HG03457 (cell line): Measurements from ENCODE around the gene TRABD2B.

Experiments
- ATAC-seq: cut with Tn5 transposase; IDR thresholded peaks from one replicate; pipeline ENCODE4 v1.9.1; 2021; ENCODE audit warnings: moderate number of reproducible peaks; ENCODE audit not compliant: unreplicated experiment

TRABD2B gene

DNA sequence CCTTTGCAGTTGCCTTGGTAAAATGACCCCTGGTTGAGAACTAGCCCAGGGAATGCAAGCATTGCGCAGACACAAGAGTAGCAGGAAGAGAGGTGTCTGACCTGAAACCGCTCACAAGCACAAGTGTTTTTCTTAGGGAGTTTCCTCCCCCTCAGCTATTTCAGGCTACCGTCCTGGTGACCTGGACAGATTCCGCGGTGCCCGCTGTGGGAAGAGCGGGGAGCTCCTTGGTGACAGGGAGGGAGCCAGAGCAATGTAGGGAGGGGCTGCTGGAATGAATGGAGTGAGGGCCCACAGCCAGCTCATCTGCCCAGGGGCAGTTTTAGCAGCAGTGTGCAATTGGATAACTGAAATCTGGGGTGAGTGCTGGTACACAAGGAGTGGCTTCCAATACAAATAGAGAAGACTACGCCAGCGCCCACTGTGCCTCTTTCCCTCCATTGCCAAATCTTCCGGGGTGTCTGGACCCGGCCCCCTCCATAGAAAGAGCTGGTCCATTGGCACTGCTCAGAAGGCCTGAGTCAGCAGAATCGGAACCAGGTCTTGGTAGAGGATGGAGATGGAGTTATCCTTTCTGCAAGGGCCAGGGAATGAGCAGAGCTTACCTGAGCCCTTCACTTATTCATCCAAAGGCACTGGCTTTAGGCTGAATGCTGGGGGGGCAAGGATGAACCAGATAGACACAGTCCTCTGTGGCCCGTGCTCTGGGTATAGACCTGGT is 82.8 kb downstream of the TRABD2B start:
- ATAC-seq = no peak

DNA sequence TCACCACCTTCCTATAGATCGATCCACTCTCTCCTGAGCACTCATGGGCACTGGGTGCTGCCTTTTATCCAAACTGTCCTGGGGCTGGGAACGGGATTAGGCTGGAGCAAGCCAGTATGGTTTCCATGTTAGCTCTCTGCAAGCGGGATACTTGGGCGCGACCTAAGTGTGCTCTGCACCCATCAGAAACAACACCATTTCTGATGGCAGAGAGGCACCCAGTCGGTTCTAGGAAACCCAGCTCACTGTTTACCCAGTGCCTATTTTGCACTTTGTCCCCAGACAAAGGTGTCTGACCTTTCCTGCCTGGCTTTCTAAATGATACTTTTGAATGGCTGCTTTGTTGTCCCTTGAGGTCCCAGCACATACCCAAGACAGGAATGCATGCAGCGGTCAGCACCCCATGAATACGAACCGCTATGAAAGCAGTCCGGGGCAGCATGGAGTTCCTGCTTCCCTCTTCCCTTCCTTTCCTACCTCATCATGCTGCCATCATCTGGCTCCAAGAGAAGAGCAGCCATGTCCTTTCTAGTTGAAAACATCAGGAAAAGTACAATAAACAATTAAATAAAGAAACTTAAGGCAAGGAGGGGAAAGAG is 83.9 kb downstream of the TRABD2B start:
- ATAC-seq = no peak

GRCh38 chr1:47912756-47913155 is 84.4 kb downstream of the TRABD2B start:
- ATAC-seq = no peak

GRCh38 chr1:47911892-47912291 is 85.3 kb downstream of the TRABD2B start:
- ATAC-seq = no peak

- no peak for ATAC-seq
Measured at GRCh38 chr1:47911424-47911823, 85.8 kb downstream of the TRABD2B start.

- ATAC-seq = no peak
Measured at GRCh38 chr1:47908258-47908657, 88.9 kb downstream of the TRABD2B start.

- ATAC-seq = no peak
Measured at GRCh38 chr1:47907177-47907528, 90.0 kb downstream of the TRABD2B start.

DNA sequence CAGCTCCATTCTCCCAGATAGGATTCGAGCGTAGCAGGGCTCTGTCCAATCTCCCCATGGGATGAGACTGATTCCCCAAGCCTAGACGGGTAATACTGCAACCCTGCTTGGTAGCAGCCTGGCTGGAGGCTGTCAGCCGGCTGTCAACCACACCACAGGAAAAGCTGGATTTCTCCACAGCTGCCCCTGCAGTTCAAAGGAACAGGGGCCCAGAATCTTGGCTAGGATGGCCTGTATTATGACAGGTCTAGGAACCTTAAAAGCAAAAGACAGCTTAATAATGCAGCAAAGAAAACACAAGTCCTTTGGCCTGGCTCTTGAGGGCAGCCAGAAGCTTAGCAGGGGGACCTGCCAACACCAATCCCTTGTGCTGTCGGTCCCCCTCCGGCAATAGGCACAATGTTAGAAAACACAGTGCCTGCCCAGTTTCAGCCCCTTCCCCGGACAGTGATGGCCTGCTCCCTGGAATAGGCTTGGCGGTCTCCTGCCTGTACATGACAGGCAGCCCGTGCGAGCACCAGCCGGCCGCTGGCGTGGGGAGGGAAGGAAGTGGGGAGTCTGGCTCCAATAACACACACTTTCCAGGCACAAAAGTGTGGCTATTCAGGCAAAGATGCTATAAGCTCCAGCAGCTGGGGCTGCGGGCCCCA is 90.5 kb downstream of the TRABD2B start:
- no peak for ATAC-seq

DNA sequence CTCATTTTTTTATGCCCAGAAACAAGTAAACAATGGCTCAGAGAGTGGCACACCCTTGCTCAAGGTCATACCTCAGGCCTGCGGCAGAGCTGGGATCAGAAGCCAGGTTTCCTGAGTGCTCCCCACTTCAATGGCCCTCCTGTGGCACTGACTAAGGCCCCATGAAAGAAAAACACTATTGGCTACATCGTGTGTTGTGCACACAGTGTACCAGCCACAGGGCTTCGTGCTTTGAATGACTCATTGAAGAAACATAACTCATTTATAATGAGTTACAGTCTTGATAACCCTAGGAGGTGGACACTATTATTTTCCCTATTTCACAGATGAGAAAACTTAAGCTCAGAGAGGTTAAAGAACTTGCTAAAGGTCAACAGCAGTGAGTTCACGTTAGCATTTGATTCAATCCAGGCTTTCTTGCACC is 91.2 kb downstream of the TRABD2B start:
- ATAC-seq = no peak

- no peak for ATAC-seq
Measured at GRCh38 chr1:47903723-47904122, 93.5 kb downstream of the TRABD2B start.

DNA sequence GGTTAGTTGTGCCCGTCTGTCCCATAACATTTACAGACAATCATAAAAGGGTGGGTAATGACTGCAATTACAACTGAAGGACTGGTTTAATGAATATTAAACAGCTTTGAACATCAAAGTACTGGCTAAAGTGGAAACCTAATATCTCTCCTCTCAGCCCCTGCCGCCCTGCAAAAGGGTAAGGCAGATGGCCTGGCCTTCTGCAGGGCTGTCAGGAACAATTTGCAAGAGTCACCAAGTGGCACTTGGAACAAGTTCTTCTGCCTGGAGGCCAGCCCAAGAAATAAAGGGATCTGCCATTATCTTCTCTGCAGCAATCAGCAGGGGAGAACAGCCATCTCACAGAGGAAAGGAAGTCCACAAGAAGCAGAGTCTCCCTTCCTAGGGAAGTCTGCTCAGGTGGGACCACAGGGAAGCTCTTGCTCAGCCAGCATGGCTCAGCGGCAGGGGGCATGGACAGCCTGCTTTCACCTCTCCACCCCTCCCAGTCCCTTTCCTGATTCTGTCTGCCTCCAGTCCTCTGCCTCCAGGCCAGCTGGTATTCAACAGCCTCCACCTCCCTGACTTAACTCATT is 96.1 kb downstream of the TRABD2B start:
- no peak for ATAC-seq

GRCh38 chr1:47898133-47898845 is 98.9 kb downstream of the TRABD2B start:
- no peak for ATAC-seq

GRCh38 chr1:47895279-47896125 is 101.7 kb downstream of the TRABD2B start:
- no peak for ATAC-seq

- ATAC-seq = no peak
Measured at GRCh38 chr1:47894410-47895278, 102.5 kb downstream of the TRABD2B start.

GRCh38 chr1:47893412-47893811 is 103.8 kb downstream of the TRABD2B start:
- ATAC-seq = no peak

GRCh38 chr1:47890779-47891178 is 106.4 kb downstream of the TRABD2B start:
- no peak for ATAC-seq

GRCh38 chr1:47888294-47888629 is 108.9 kb downstream of the TRABD2B start:
- no peak for ATAC-seq

DNA sequence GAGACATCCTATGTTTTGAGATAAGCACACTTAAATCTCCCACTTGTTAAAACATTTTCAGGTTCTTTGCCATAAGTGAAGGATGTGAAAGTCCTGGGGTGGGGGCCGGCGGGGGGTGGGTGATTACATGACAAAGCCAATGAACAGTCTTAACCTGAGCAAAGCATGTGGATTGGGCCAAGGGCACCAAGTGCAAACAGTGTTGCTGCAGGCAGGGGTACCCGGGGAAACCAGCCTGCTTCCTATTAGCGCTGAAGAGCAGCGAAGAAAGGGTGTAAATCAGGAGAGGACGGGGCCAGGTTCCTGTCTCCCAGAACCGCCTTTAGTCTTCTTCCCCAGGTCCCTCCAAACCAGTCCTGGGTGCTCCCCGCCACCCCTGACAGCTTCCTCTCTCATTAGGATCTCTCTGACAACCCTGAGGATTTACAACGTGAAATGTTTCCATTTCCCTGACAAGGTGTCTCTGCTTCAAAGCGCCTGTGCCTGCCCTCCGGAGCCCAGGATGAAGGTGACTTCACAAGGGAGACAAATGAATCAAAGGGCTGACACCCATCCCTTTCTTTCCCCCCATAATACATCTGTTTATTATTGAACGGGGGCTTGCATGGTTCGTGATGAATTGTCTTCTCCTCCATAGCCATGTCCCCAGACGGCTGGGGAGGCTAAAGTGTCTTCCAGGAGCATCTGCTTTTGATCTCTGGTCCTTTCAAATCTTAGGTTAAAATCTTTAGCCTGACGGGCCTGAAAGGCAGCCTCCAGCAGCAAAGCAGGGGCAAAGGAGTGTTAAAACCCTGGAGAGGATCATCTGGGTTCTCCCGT is 109.5 kb downstream of the TRABD2B start:
- no peak for ATAC-seq

DNA sequence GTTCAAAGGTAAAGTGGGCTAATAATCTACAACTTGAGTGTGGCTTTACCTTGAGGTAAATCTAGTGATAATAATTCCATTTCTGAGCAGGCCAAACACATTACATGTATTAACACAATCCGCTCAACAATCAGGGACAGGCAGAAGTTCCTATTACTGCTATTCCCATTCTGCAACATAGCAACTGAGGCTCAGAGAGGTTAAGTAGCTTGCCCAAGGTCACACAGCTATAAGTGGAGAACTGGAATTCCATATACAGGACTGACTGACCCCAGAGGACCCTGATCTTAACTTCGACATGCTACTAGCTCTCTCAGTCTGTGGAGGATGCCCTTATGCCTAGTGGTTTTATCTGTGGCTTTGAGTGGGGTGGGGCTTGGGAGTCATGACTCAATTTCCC is 110.1 kb downstream of the TRABD2B start:
- no peak for ATAC-seq
